Measurements from ENCODE around the gene BRPF1.

GRCh38 chr3:9760779-9761505 is 29.4 kb downstream of the BRPF1 start:
- TF ChIP-seq, protein P1, sequence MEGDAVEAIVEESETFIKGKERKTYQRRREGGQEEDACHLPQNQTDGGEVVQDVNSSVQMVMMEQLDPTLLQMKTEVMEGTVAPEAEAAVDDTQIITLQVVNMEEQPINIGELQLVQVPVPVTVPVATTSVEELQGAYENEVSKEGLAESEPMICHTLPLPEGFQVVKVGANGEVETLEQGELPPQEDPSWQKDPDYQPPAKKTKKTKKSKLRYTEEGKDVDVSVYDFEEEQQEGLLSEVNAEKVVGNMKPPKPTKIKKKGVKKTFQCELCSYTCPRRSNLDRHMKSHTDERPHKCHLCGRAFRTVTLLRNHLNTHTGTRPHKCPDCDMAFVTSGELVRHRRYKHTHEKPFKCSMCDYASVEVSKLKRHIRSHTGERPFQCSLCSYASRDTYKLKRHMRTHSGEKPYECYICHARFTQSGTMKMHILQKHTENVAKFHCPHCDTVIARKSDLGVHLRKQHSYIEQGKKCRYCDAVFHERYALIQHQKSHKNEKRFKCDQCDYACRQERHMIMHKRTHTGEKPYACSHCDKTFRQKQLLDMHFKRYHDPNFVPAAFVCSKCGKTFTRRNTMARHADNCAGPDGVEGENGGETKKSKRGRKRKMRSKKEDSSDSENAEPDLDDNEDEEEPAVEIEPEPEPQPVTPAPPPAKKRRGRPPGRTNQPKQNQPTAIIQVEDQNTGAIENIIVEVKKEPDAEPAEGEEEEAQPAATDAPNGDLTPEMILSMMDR (conservative IDR thresholded peaks at IDR 0.05 in 1 of 2, IDR thresholded peaks at IDR 0.05 in 1 of 2; ENCODE audit: low read depth in 1 of 2, low read length in 2 of 2) = no peak
- TF ChIP-seq EZH2 (IDR thresholded peaks at IDR 0.05; ENCODE audit: low read length, missing control alignments) = no peak
